ENCODE results near the gene OR2AE1. TPM values are rescaled to one million over a fixed set of nuclear protein-coding genes. Genes with fewer than 3 reads are reported as not detected.
A peak's percentile ranks its signal among the peaks of the same experiment; 100 is the strongest.

Gene OR2AE1
- total and polyA plus RNA-seq, 2 of the 13 experiments (the other 11 are each of a cell fraction or from before 2014, with no cell fraction given): not detected

- TF ChIP-seq CAMTA2 (CRISPR knock-in tag; IDR thresholded peaks at IDR 0.05; ENCODE audit: borderline replicate concordance) (no peak), RCOR2 (CRISPR knock-in tag; IDR thresholded peaks at IDR 0.05) (0 out of 2 replicates have a peak, but pooled peaks have one; percentile 60), FOXJ3 (CRISPR knock-in tag; IDR thresholded peaks at IDR 0.05; ENCODE audit: borderline replicate concordance) (peak; percentile 15; the same call in 1 of the 2 replicates), JARID2 (CRISPR knock-in tag; IDR thresholded peaks at IDR 0.05; ENCODE audit: insufficient replicate concordance) (no peak), TEAD3 (CRISPR knock-in tag; optimal IDR thresholded peaks at IDR 0.05; ENCODE audit: borderline replicate concordance) (peak; percentile 92)
These were observed 33.0 kb downstream of the OR2AE1 start (continued) for GRCh38 chr7:99843808-99844207.

GRCh38 chr7:99842926-99843325 is 33.9 kb downstream of the OR2AE1 start:
- POLR2A ChIA-PET: no interaction called here
- Histone ChIP-seq H3K4me3 (replicated peaks in 1 of 3; ENCODE audit: insufficient read depth in 1 of 3, low read depth in 2 of 3, low read length in 3 of 3) (no peak overlapping the region), H3K27me3 (ENCODE audit: control insufficient read depth in 1 of 2, insufficient read depth in 2 of 2, low read length in 2 of 2) (no peaks in the 10 kb centered on the region), H3K4me1 (ENCODE audit: insufficient read depth, low read length) (peaks cover 24% of the 10 kb centered on the region), H2AFZ (ENCODE audit: low read length) (no peak overlapping the region), H3K9me3 (ENCODE audit: low read length) (no peaks in the 10 kb centered on the region), H3K9ac (ENCODE audit: insufficient read depth, low read depth, low read length) (no peak overlapping the region), H3K79me2 (ENCODE audit: insufficient read depth, low read length) (no peaks in the 10 kb centered on the region), H4K20me1 (ENCODE audit: insufficient read depth, low read length) (no peaks in the 10 kb centered on the region), H3K36me3 (replicated peaks in 1 of 2; ENCODE audit: control insufficient read depth in 1 of 2, insufficient read depth in 2 of 2, low read length in 2 of 2) (no peaks in the 10 kb centered on the region), H3K27ac (ENCODE audit: extremely low read length, insufficient read depth, low read length) (no peak overlapping the region), H3K4me2 (ENCODE audit: low read depth, low read length) (no peak overlapping the region)
- BruUV-seq (replicated peaks): no TSS peak
- CTCF ChIA-PET (ENCODE audit: low intra/inter-chr PET ratio, low total read pairs): no interaction called here
- intact Hi-C loops (cut with micrococcal nuclease; ENCODE audit: unreplicated experiment) (no loop called here), in situ Hi-C loops (cut with HindIII; ENCODE audit: extremely low pct_ligation_motif_present, low pct_unique_long_range_greater_than_20kb) (no loop called here)
- no peak for ATAC-seq
- FAIRE-seq: no peak
- TF ChIP-seq HDAC1 (CRISPR knock-in tag; IDR thresholded peaks at IDR 0.05): no peak
- TF ChIP-seq ZNF547 (CRISPR knock-in tag; IDR thresholded peaks at IDR 0.05): no peak
- no peak for TF ChIP-seq ZNF12 (CRISPR knock-in tag; IDR thresholded peaks at IDR 0.05)
- TF ChIP-seq FOXO1 (CRISPR knock-in tag; IDR thresholded peaks at IDR 0.05): no peak
- no peak for TF ChIP-seq ATF7-NPFF (CRISPR knock-in tag; IDR thresholded peaks at IDR 0.05; ENCODE audit: low read depth)
- no peak for TF ChIP-seq TOE1 (CRISPR knock-in tag; IDR thresholded peaks at IDR 0.05)
- TF ChIP-seq ZBED4 (CRISPR knock-in tag; IDR thresholded peaks at IDR 0.05; ENCODE audit: borderline replicate concordance): no peak
- no peak for TF ChIP-seq MXD4 (CRISPR knock-in tag; IDR thresholded peaks at IDR 0.05)
- 99% methylated on average over 2 of the region's 2 CpGs for WGBS (ENCODE audit: low lambda C conversion rate)
- DNase-seq (ENCODE audit: low spot score): no peak
